GM19467 (cell line): ENCODE measurements around the gene PPM1B.
A peak's percentile ranks its signal among the peaks of the same experiment; 100 is the strongest.
"Not testable (repeated sequence)": the region's sequence is repeated elsewhere in the genome, so short reads cannot be mapped to it uniquely, and the experiment has no call there.

ENCODE experiments used
- ATAC-seq: cut with Tn5 transposase; IDR thresholded peaks from one replicate; pipeline ENCODE4 v1.9.1; 2021; ENCODE audit warnings: mild to moderate bottlenecking, moderate library complexity; ENCODE audit not compliant: unreplicated experiment

The PPM1B gene

DNA sequence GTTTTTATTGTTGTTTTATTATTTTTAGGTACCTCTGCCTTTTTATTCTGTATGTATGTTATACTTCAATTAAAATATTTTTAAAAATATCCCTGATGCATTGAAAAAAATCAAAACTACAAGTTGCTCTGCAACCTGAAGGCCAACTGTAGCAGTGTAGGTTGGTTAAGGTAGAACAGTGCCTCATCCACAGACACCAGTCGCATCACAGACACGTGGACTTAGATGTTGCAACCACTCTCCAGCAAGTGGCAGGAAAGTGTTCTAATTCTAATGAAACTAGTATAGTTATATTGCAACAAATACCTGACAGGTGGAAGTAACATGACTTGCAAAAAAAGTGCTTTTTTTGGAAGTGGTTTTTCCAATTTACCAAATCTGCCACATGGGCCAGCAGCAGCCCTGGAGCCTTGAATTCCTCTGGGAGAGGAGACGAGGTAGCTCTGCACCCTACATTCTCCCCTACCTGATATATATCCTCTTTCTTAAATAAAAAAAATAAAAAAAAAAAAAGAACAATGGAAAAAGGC is 78.2 kb downstream of the PPM1B start:
- no peak for ATAC-seq

GRCh38 chr2:44247924-44248323 is 79.2 kb downstream of the PPM1B start:
- ATAC-seq: no peak

DNA sequence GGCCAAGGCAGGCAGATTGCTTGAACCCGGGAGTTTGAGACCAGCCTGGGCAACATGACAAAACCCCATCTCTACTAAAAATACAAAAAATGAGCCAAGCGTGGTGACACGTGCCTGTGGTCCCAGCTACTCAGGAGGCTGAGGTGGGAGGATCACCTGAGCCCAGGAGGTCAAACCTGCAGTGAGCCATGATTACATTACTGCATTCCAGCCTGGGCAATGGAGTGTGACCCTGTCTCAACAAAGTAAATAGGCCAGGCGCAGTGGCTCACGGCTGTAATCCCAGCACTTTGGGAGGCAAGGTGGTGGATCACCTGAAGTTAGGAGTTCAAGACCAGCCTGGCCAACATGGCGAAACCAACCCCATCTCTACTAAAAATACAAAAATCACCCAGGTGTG is 80.6 kb downstream of the PPM1B start:
- ATAC-seq: not testable (repeated sequence)

- peak; percentile 81 for ATAC-seq
Observed at GRCh38 chr2:44250376-44250775, 81.7 kb downstream of the PPM1B start.

- no peak for ATAC-seq
Observed at GRCh38 chr2:44254023-44254422, 85.3 kb downstream of the PPM1B start.

DNA sequence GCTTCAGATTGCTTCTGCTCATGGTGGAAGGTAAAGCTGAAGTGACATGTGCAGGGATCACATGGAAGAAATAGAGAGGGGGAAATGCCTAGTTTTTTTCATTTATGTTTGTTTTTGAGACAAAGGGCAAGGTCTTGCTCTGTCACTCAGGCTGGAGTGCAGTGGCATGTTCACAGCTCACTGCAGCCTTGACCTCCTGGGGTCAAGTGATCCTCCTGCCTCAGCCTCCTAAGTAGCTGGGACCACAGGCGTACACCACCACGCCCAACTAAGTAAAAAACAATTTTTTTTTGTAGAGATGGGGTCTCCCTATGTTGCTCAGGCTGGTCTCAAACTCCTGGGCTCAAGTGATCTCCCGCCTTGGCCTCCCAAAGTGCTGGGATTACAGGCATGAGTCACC is 87.0 kb downstream of the PPM1B start:
- not testable (repeated sequence) for ATAC-seq

- not testable (repeated sequence) for ATAC-seq
Observed at GRCh38 chr2:44257802-44258201, 89.1 kb downstream of the PPM1B start.

- no peak for ATAC-seq
Observed at GRCh38 chr2:44267269-44267795, 98.7 kb downstream of the PPM1B start.

GRCh38 chr2:44267796-44268648 is 99.3 kb downstream of the PPM1B start:
- no peak for ATAC-seq

- ATAC-seq: no peak
Observed at GRCh38 chr2:44269831-44270230, 101.2 kb downstream of the PPM1B start.

GRCh38 chr2:44271296-44271695 is 102.6 kb downstream of the PPM1B start:
- ATAC-seq: no peak

DNA sequence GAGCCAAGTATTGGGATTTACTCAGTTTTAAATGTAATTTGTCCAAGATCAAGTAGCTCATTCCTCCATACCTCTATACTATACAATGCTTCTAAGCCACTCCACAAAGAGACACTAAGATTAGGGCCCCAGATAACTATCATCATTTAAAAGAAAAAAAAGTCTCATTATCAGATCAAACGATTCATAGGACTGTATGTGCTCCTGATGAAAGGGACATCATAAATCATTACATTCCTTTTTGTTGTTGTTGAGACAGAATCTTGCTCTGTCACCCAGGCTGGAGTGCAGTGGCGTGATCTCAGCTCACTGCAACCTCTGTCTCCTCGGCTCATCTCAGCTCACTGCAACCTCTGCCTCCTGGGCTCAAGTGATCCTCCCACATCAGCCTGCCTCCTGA is 104.4 kb downstream of the PPM1B start:
- ATAC-seq: no peak

DNA sequence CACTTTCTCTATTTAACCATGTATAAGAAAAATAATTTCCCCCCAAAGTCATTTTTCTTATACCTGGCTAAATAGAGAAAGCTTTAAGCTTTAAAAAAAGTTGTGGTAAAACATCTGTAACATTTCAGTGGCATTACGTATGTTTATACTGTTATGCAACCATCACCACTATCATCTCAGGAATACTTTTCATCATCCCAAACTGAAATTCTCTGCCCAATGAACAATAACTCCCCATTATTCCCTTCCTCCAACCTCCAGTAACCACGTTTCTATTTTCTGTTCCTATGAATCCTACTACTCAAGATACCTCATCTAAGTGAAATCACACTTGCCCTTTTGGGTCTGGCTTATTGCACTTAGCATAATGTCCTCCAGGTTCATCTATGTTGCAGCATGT is 104.9 kb downstream of the PPM1B start:
- ATAC-seq: no peak

DNA sequence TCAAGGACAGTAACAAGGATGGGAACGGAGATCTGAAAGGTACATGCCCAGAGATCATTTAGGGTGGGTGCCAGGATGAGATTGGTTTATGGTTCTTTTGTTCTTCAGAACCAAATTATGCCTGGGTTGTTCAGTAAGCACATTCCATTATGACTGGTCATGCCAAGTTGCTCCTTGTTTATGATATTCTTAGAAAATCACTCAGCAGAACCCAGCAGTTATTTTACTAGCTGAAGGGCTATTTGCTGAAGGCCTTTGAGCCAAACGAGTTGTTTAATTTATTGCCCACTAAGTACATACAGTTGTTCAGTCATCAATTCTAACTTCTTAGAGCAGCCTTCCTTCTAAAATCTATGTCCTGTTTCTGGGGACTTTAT is 107.2 kb downstream of the PPM1B start:
- ATAC-seq: no peak

DNA sequence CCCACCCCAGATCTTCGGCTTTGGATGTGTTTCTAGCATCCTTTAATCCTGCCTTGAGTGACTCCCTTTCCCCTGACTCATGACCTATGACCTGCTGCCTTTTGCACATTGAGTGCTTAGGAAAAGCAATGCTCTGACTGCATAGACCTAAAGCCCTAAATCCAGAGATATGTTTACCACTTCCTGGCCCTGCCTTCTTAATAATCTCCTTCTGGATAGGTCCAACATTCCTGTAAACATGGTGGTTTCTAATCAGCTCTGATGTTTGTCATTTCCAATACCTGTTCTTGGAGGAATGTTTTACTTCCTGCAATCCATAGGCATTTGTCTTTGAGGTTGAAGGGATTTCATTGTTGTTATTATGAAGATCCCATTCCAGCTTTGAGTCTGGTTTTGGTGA is 108.9 kb downstream of the PPM1B start:
- no peak for ATAC-seq

DNA sequence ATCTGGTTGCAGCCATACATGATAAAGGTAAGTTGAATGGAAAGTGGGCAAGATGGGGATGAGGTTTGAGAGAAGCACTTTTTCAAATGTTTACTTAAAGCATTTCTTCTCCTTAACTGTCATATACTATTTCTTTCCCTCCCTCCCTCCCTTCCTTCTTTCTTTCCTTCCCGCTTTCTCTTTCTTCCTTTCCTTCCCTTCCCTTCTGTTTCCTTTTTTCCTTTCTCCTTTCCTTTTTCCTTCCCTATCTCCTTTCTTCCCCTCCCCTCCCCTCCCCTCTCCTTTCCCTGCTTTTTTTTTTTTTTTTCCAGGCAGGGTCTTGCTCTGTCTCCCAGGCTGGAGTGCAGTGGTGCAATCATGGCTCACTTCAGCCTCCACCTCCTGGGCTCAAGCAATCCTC is 112.2 kb downstream of the PPM1B start:
- ATAC-seq: no peak
